ENCODE results near the gene HERPUD2. TPM values are rescaled to one million over a fixed set of nuclear protein-coding genes. Genes with fewer than 3 reads are reported as not detected.

Gene HERPUD2
- total and polyA plus RNA-seq, 11 donors: 6.4 to 26.3 (median 16.5) TPM

DNA sequence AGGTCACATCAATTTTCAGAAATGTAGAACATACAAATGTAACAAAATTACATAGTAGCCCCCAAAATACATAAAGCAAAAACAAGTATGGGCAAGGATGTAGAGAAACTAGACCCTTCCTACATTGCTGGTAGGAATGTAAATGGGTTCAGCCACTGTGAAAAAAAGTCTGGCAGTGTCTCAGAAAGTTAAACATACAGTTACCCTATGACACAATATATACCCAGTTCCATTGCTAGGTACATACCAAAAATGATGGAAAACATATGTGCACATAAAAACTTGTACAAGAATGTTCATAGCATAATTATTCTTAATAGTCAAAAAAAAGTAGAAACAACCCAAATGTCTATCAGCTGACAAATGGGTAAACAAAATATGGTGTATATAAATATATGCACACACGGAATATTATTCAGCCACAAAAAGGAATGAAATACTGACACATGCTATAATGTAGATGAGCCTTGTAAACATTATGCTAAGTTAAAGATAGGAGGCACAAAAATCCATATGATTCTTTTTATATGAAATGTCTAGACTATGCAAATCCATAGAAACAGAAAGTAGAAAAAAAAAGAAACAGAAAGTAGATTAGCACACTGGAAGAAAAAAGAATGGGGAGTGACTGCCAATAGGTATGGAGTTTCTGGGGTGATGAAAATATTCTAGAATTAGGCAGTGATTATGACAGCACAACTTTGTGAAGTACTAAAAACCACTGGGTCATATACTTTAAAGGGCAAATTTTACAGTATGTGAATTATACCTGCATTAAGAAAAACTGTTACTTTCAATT is 13.5 kb downstream of the HERPUD2 start:
- TF ChIP-seq POLR2A (IDR thresholded peaks at IDR 0.05): no peak
- TF ChIP-seq, protein P1, sequence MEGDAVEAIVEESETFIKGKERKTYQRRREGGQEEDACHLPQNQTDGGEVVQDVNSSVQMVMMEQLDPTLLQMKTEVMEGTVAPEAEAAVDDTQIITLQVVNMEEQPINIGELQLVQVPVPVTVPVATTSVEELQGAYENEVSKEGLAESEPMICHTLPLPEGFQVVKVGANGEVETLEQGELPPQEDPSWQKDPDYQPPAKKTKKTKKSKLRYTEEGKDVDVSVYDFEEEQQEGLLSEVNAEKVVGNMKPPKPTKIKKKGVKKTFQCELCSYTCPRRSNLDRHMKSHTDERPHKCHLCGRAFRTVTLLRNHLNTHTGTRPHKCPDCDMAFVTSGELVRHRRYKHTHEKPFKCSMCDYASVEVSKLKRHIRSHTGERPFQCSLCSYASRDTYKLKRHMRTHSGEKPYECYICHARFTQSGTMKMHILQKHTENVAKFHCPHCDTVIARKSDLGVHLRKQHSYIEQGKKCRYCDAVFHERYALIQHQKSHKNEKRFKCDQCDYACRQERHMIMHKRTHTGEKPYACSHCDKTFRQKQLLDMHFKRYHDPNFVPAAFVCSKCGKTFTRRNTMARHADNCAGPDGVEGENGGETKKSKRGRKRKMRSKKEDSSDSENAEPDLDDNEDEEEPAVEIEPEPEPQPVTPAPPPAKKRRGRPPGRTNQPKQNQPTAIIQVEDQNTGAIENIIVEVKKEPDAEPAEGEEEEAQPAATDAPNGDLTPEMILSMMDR (IDR thresholded peaks at IDR 0.05): no peak
- Histone ChIP-seq H3K36me3 (peaks cover 0 to 20% (median 8%) of the 10 kb centered on the region in 9 donors), H3K9me3 (peaks cover 0 to 10% (median 0%) of the 10 kb centered on the region in 12 donors), H3K4me1 (peaks cover 0 to 47% (median 23%) of the 10 kb centered on the region in 12 donors), H3K27ac (no peak overlapping the region), H3K27me3 (no peaks in the 10 kb centered on the region), H3K4me3 (no peak overlapping the region)
- no peak for ATAC-seq
- DNase-seq: no peak
- intact Hi-C loops (cut with DNase I): no loop called here
- WGBS, 4 donors: 95 to 98% (median 96%) methylated on average over 1 of the region's 1 CpG

DNA sequence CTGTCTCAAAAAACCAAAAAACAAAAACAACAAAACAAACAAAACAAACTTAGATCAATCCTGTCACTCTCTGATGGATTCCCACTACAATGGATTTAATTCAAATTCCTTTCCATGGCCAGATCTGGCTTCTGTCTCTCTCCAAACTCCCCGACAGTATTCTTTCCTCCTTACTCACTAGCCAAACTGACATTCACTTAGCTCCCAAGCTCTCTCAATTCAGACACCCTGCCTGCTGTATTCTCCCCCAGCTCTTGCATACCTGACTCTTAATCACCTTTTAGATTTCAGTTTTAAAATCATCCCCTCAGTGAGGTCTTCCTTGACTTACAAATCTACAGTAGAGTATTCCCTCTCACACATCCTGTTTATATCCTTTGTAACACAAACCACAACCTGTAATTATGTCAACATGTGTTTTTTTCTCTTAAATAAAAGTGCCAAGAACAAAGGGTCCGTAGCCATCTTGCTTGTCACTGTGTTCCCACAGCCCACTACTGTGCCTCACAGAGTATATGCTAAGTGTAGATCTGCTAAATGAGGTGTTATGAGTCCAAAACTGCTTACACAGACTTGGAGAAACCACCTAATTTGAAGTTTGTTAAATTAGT is 14.4 kb downstream of the HERPUD2 start:
- Histone ChIP-seq H3K4me1 (peaks cover 0 to 52% (median 29%) of the 10 kb centered on the region in 12 donors), H3K9me3 (peaks cover 0 to 10% (median 0%) of the 10 kb centered on the region in 12 donors), H3K27me3 (no peaks in the 10 kb centered on the region), H3K27ac (no peak overlapping the region), H3K36me3 (peaks cover 0 to 17% (median 8%) of the 10 kb centered on the region in 9 donors), H3K4me3 (no peak overlapping the region)
- 47 to 53% (median 51%) methylated on average over 2 of the region's 2 CpGs for WGBS, 4 donors
- TF ChIP-seq, protein P1 (IDR thresholded peaks at IDR 0.05): no peak
- no peak for TF ChIP-seq POLR2A (IDR thresholded peaks at IDR 0.05)
- intact Hi-C loops (cut with DNase I): no loop called here
- ATAC-seq: peak in 1 of 4 donors; percentile 38
- DNase-seq: no peak

DNA sequence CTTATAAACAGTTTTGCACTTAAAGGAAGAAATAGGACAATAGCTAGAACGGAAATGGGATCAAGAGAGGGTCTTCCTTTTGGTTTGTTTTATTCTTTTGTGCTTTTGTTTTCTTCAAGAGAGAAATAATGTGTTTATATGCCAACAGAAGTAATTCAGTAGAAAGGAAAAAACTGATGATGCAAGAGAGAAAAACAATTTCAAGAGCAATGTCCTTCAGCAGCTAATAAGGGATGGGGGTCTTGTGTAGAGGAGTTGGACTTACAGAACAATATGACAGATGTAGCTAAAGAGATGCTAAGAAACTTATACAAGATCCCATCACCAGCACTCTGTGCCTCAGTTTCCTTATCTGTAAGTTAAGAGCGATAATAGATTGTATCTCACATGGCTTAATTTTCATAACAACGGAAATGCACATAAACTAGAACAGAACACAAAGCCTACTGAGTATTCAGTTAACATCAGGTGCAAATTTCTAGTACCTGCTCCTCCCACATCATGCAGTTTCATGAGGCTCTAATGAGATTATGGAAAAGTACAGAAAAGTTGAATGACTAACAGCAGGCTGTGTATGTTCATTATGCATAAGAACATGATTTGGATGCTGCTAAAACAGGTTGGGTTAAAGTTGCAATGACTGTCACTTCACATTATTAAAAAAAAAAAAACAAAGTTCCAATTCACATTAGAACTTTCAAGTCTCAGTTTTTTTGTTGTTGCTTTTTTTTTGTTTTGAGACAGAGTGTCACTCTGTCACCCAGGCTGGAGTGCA is 17.2 kb downstream of the HERPUD2 start:
- Histone ChIP-seq H3K36me3 (peaks cover 0 to 4% (median 0%) of the 10 kb centered on the region in 9 donors), H3K4me1 (peaks cover 0 to 53% (median 30%) of the 10 kb centered on the region in 12 donors), H3K4me3 (no peak overlapping the region), H3K27me3 (no peaks in the 10 kb centered on the region), H3K9me3 (no peaks in the 10 kb centered on the region), H3K27ac (no peak overlapping the region)
- no peak for TF ChIP-seq POLR2A (IDR thresholded peaks at IDR 0.05)
- TF ChIP-seq, protein P1 (IDR thresholded peaks at IDR 0.05): no peak
- DNase-seq: no peak
- WGBS, 4 donors: 76 to 91% (median 88%) methylated on average over 3 of the region's 3 CpGs
- intact Hi-C loops (cut with DNase I): no loop called here
- no peak for ATAC-seq

DNA sequence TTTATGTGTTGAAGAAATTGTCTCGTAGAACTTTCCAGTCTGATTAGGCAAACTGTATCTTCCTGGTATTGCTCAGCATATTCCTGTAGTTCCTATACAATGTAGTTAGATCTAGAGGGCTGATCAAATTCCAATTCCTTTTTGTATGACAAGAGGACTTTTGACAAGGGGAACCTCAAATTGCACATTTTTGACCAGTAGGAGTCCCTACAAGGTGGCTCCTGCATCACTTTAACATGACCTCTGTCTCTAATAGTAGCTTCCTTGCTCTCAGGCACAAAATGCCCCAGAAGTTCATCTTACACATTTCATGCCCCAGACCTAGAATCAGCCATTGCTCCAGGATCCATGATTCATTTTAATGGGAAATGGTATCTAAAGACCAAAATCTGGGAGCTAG is 18.7 kb downstream of the HERPUD2 start:
- peaks cover 0 to 6% (median 0%) of the 10 kb centered on the region in 9 donors for H3K36me3 ChIP-seq
- no peaks in the 10 kb centered on the region for H3K27me3 ChIP-seq
- H3K4me3 ChIP-seq: no peak overlapping the region
- TF ChIP-seq POLR2A (IDR thresholded peaks at IDR 0.05): no peak
- TF ChIP-seq, protein P1 (IDR thresholded peaks at IDR 0.05): no peak
- H3K9me3 ChIP-seq: no peaks in the 10 kb centered on the region
- ATAC-seq (no peak), DNase-seq (no peak)
- peaks cover 0 to 52% (median 32%) of the 10 kb centered on the region in 12 donors for H3K4me1 ChIP-seq
- H3K27ac ChIP-seq: no peak overlapping the region
- 25 to 37% (median 30%) methylated on average over 1 of the region's 1 CpG for WGBS, 4 donors
- intact Hi-C loops (cut with DNase I): no loop called here

All from heart left ventricle (tissue), 16 donors.